ENCODE measurements around the gene ASCC1.

Gene ASCC1

DNA sequence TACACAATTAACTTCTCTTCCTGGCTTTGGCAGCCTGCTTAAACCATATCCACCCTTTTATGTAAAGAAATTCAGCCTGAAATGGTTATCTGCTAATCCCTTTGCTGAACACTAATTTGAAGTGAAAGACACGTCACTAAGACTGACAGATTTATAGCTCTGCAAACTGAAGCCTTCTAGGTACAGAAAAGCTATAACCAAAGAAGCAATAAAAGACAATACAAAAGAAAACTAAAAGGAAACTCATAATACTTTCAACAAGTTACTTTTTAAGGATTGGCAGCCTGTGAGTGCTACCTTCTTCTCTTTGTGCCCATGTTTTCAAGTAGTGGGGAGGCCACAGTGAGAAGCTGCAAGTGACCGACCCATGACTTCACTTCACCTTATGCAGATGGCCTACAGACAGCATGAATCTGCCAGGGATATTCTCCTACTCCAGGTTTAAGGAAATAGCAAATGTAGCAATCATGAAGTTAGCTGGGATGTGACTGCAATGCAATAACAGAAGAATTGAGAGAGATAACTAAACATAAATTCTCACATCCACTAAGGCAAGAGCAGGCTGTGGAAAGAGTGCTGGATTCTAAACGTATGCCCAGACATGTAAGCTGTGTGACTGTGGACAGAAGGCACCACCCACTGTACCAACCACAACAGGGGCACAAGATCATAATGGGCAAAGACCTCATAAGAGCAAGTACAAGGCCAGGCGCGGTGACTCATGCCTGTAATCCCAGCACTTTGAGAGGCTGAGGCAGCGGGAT, 117.1 kb downstream of the ASCC1 start:
- DNase-seq (ENCODE audit: low read depth in 2 of 2), result no peak

DNA sequence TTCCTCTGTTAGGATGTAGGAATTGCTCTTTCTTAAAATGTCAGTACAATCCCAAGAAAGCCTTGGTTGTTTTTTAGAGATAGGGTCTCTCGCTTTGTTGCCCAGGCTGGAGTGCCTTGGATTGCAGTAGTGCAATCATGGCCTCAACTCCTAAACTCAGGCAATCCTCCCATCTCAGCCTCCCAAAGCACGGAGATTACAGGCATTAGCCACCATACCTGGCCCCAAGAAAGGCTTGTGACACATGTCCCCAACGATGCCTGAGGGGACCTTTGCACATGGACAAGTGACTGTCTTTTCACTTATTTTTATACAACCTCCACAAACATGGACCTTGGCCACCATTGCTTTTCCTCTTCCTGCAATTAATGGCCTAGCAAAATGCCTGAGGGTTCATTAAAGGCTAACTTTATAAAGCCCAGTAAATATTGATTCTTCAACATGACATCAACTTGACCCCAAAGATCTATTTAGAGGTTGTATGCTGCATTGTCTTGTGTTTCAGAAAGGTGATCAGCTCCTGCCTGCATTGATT, 117.7 kb downstream of the ASCC1 start:
- no peak for DNase-seq (ENCODE audit: low read depth in 2 of 2)

DNA sequence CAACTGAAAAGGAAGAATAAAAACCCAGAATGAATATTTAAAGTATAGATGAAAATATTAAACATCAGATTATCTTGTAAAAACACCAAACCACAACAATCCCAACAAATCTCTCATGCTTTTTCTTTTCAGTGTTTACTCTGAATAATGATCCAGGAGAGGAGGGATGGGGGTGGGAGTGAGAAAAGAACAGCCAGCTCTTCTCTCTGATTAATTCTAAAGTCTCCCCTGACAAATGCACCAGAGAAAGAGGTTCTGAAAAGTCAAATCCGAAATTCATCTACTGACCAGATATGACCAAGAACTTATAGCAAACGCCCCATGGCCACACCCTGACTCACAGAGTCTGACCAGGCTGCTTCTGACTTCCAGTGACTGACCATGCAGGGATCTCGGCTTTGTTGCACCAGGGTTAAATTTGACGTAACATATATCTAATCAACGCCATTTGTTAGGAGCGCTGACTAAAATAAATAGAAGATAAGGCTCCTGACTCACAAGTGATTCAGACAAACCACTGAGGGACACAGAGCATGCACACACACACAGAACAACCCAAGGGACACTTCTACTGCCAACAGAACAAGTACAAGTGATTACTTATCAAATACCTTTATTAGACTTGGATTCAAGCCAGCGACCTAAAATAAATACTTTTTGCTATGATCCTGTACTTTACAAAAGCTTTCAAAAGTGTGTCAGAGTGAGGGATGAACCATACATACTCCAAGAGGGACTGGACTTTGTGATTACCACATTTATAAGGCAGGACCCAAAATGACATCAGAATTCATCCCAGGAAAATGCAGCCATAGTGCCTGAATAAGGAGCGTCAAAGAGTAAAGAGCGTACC, 118.4 kb downstream of the ASCC1 start:
- DNase-seq (ENCODE audit: low read depth in 2 of 2), result no peak

DNA sequence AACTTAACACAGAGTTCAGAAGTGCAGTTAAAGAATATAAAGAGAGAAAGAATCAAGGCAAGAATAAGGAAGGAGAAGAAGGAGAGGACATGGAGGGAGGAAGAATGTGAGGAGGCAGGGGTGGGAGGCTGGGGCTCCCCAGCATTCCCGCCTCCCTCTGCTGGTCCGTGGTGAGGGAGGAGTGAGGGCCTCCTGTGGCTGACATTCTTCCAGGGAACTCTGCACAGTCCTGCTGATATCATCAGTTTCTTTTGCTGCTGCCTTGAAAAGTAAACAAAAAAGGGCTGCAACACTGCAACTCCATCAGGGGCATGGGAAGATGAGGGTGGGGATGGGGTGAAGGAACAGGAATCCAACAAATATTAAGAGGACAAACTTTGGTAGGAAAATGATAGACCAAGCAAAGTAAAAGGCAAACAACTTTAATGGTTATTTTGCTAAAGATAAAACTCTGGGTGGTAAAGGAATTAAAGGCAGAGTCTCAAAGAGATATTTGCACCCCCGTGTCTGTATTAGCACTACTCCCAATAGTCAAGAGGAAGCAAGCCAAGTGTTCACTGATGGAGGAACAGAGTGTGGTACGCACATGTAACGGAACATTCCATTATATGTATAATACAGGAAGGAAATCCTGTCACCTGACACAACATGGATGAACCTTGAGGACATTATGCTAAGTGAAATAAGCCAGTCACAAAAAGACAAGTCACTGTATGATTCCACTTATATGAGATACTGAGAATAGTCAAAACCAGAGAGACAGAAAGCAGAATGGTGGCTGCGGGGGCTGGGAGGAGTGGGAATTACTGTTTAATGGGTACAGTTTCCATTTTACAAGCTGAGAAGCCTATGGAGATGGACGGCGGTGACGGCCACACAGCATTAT, 119.7 kb downstream of the ASCC1 start:
- no peak for DNase-seq (ENCODE audit: low read depth in 2 of 2)

DNA sequence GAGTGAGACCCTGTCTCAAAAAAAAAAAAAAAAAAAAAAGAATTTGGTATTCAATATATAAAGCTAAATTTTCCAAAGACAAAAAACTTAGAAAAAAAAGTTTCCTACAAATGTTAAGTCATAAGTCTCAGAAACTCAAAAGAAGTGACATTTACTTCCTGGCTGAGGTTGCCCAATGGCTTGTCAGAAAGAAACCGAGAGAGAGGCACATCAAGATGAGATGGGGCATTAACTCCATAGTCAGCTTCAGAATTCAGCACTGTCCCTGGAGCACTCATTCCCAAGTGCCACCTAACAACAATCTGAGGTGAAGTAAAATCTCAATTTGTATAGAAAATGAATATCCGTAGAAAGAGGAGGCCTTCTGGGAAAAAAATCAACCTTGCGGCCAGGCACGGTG, 120.9 kb downstream of the ASCC1 start:
- no peak for DNase-seq (ENCODE audit: low read depth in 2 of 2)

DNA sequence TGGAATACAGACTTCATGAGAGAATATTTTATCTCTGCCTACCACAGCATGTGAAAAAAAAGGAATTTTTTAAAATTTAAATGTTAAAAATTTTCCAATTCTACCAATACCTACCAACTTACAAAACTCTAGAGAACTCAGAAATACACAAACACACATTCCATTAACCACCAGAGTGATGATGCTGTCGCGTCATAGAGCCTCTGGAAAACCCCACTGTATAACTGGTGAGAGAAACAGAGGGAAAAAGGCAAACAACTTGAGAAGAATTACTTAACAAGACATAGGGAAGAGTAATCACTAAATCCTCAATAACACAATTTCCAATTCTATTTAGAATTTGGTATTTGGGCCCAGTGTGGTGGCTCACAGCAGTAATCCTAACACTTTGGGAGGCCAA, 121.5 kb downstream of the ASCC1 start:
- DNase-seq (ENCODE audit: low read depth in 2 of 2), result no peak

DNA sequence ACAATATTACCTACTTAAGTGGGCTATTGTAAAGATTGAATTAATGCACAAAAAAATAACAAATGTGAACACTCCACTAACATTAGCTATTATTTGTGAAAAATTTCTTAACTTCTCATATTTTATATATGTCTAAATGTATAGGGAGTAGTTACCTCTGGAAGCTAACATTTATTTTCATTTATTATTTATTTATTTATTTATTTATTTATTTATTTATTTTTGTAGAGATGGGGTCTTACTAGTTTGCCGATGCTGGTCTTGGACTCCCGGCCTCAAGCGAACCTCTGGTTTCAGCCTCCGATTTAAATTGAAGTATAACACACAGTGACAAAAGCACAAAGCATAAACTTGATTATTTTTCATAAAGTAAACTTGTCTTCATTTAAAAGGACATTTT, 122.6 kb downstream of the ASCC1 start:
- no peak for DNase-seq (ENCODE audit: low read depth in 2 of 2)

DNA sequence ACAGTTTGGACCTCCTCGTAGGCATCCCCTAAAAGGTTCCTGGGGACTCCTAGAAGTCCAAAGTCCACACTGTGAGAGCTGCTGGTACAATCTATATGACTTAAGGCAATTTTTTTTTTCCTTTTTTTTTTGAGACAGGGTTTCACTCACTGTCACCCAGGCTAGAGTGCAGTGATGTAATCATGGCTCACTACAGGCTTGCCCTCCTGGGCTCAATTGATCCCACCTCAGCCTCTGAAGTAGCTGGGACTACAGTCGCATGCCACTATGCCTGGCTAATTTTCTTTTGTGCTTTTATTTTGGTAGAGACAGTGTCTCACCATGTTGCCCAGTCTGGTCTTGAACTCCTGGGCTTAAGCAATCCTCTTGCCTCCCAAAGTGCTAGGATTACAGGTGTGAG, 123.1 kb downstream of the ASCC1 start:
- no peak for DNase-seq (ENCODE audit: low read depth in 2 of 2)

DNA sequence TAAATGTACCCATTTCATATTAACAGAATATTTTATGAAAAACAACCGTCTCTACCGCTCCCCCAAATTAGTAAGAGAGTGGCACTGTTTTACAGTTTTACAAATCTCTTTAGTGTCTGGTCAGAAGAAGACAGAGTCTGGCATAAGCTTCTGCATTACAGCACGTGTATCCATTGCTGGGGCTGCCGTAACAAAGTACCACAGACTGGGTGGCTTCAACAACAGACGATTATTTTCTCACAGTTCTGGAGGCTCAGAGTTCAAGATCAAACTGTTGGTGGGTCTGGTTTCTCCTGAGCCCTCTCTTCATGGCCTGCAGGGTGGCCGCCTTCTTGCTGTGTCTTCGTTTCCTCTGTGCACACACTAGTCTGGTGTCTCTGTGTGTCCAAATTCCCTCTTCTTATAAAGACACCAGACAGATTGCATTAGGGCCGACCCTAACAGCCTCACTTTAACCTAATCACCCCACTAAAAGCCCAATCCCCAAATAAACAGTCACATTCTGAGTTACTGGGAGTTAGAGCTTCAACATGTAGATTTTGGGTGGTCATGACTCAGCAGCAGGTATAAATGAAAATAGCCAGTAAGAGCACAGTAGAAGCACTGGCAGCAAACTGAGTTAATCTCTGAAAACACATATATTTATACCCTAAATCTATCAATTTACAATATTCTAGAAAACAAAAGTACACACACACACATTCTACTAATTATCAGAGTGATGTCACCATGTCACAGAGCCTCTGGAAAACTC, 123.7 kb downstream of the ASCC1 start:
- DNase-seq (ENCODE audit: low read depth in 2 of 2), result no peak

DNA sequence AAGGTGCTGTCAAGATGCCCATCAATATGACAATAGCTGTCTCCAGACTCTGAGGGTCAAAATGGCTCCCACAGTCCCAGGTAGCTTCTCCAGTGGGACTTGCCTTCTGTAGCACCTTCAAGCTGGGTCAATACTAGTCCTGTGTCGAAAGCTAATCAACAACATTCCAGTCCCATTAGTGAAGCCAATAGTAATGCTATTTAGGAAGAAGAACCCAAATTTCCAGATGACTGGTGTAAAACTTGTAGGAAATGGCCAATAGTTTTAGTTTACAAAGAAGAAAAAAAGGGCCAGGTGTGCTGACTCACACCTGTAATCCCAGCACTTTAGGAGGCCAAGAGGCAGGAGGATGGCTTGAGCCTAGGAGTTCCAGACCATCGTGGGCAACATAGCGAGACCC, 125.8 kb downstream of the ASCC1 start:
- no peak for DNase-seq (ENCODE audit: low read depth in 2 of 2)

DNA sequence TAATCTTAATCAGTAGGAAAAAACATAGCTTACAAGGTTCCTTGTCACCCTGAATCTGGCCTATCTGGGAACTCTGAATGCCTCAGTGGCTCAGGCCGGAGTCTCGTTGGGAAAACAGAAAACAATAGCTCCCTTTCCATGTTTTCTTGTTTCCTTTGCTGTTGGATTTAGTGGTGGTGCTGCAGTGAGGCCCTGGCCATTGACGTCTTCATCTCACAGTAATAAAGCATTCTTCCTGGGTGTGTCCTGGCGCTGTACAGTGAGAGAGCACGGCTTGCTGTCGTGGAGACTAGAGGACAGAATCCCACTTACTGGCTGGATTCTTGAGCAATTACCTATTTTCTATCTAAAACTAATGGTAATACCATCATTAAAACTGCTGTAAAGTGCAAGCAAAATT, 126.5 kb downstream of the ASCC1 start:
- no peak for DNase-seq (ENCODE audit: low read depth in 2 of 2)

DNA sequence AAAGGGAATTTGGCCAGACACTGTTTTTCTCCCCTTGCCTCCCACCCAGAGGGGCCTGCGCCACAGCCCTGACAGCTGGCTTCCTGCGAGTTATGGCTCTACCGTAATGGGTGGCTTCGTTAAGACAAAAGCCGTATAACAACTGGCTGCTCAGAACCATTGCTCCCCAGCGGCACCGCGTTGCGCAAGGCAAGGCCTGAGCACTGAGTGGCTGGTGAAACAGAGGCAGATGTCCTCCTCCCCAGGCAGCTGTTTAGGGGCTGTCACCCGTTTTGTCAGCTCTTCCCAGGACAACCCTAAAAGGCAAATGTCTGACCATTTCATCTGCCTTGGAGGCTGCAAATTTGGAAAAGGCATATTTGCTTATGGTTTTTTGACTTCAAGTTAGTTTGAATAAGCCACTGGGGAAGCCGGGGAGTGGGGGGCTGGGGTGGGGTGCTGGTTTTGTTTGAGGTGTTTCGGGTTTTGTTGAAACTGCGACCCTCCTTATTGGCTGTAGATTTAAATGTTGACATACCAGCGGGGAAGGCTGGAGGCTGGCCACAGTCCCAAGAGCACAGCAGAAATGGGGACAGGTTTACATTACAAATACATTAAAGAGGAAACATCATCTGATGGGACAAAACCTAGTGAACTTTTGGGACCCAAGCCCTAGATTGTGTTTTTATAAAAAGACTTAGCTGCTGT, 127.0 kb downstream of the ASCC1 start:
- no peak for DNase-seq (ENCODE audit: low read depth in 2 of 2)

DNA sequence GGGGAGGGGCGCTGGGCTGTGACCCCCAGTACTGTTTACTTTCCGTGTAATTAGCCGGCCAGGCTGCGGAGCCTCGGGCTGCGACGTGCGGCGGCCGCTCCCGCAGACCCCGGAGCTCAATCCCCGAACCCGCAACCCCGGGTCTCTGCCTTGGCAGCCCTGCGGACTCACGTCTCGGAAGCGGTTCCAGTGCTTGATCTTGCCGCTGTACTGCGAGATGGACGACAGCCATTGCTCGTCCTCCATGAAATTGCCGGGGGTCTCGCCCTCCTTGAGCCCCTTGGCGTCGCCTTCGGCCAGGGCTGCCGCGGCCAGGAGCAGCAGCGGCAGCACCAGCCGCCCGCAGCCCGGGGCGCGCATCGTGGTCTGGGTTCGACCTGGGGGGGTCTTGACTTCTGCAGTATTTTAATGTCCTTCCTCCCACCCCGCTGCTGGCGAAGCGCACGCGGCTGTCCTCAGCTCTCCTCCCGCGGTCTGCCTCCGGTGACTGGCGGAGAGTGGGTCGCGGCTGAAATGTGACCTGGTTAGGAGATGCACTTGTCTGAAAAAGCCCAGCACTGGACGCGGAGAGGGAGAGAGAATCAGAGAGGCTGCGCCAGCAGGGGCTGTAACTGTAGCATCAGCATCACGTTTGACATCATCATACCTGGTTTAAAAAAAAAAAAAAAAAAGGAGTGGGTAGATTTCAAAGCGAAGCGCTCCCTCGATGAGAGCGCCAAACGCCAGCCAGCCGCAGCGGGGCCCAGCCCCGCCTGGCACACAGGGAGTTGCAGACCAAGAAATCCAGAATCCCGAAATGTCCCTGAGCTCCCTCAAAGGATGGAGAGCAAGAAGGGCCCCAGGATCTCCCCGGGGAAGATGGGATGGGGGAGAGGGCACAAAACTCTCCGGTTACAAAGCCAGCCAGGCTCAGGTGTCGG, 127.8 kb downstream of the ASCC1 start, which contains the start of gene SPOCK2:
Gene SPOCK2, minus strand, starts transcription at position 583 of the 920 bp plus-strand sequence. Its CDS starts 223 bp downstream, at position 360.
- peak; percentile 23 to 40 for DNase-seq (ENCODE audit: low read depth in 2 of 2)

DNA sequence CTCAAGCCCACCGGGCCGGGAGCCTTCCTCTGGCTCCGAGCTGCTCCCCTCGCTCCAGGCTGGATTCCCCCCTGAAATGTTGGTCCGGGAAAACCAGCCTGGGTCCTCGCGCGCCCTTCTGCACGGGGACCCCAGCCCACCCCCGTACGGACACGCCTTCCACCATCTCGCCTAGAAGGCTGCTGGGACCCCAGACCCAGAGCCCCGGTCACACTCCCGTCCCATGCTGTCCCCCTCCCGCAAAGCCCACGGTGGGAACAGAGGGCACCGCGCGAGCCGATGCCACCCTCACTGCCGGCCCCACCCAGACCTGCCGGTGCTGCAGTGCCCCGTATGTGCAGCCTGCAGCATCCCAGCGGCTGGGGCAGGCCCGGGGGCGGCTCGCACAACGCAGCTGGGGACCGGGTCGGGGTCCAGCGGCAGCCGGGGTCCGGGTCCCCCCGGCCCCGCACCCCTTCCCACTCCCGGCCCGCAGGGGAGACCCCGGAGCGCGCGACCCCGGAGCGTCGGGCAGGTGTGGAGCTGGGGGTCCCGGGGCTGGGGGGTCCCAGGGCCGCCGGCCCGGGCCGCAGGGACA, 128.6 kb downstream of the ASCC1 start:
- no peak for DNase-seq (ENCODE audit: low read depth in 2 of 2)

DNA sequence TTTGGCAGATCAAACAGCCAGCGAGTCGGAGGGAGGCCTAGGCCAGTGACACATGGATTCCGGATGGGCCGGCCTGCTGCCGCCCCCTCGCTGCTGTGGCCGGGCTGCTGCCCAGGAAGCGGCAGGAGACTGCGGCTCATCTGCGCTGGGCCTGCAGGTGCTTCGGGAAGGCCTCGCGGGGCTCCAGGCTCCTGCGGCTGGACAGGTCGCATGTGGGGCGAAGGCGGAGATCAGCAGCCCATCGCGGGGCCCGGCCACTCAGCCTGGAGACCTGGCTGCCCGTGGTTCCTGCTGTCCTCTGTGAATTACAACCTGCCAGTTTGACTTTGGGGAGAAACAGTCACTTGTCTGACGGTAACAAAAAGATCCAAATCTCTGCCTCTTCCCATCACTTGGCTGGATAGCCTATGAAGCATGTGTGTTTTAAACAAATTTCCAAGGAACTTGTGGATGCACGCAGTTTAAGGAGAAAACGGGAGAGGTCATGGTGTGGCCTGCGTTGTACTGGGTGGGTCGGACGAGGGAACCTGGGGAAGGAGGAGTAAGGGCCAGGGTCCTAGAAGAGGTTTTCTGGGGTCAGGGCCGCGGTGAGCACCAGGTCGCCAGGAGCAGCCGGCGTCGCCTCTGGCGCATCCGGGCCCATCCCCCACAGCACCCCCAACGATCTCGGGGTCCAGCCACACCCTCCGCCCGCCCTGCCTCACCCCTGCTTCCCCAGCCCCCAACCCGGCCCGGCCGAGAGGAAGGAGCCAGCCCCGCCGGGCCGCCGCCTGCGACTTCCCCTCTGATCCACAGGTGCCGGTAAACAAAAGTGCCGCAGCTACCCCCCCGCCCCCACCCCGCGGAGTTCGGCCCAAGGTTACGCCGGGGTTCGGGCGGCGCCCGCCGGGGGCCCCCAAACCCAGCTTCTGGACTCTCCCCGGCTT, 129.3 kb downstream of the ASCC1 start:
- DNase-seq (ENCODE audit: low read depth in 2 of 2), result peak in 1 of 2 donors; percentile 33

DNA sequence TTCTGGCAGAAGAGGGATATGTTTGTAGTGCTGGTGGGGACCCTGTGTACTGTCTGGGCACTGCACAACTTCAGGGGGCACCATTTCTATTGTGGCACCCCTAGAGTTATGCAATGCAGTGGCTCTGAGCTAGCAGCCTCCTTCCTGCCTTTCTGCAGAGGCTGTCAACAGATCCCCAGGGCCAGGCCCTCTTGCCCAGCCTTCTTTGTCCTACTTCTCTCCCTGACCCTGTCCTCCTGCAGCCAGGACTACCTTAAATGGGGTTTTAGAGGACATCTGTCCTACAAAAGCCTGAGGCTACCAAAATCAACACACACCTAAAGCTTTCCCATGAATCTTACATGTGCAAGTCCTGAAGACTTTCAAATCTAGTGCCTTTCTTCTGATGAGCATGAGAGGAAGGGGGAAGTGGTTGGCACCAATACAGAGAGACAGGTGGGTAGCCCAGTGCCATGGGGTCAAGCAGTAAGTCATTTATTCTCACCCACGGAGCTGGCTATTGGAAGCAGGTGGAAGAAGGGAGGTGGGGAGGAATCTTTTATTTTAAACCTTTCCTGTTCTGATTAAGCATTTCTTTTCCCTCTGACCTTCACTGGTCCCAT, 130.1 kb downstream of the ASCC1 start:
- no peak for DNase-seq (ENCODE audit: low read depth in 2 of 2)

DNA sequence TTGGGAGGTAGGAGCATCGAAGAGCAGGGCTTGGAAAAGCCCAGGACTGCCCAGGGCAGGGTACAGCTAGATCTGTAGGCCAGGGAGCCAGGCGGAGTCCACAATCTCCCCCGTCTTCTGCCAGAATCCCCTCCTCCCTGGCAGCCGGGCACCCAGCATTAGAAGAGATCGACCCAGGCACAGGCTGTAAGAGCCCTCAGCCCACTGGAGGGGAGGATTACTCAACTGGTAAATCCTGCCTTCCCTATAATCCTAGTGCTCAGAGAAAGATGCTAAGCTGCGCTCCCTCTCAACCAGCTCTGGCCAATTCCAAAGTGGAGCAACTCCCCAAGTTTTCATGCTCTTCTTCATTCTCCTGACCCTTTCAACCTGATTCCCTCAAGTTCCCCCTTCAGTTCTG, 130.9 kb downstream of the ASCC1 start:
- no peak for DNase-seq (ENCODE audit: low read depth in 2 of 2)
